Frontal cortex (tissue), 4 donors: ENCODE data around the gene ALX3. TPM values are rescaled to one million over a fixed set of nuclear protein-coding genes. Genes with fewer than 3 reads are reported as not detected.

Experiments used
- DNase-seq, 2 donors: peaks; one replicate each; pipeline ENCODE4 v3.0.0; 2012; ENCODE audit warnings: low spot score in 2 of 2
- FAIRE-seq: peaks from 2 replicates; lab custom pipeline; 2012; peaks lifted over from hg19 to GRCh38; lab: Jason Lieb, UNC
- total RNA-seq: library from RNA; depleted of rRNA; stranded (reverse); fragments of >200 nt; gene quantifications from one replicate; pipeline ENCODE4 v1.2.3, GENCODE V29; 2014
- donor health status: control.
- donor health status: control.
- donor health status: control.

ALX3 gene
- total RNA-seq, result 0.41 TPM

- DNase-seq (no peak), FAIRE-seq (no peak)
Measured at GRCh38 chr1:110070671-110071242, at the start of gene ALX3. TSS of gene ALX3 (minus strand) at chr1:110070672. CDS start at chr1:110070612, 60 bp downstream.

GRCh38 chr1:110119843-110120242, 49.4 kb upstream of the ALX3 start:
- FAIRE-seq (no peak), DNase-seq (no peak)

GRCh38 chr1:110118636-110119396, 48.3 kb upstream of the ALX3 start:
- no peak for FAIRE-seq
- DNase-seq, result no peak

GRCh38 chr1:110114784-110115183, 44.3 kb upstream of the ALX3 start:
- DNase-seq (no peak), FAIRE-seq (no peak)

- no peak for FAIRE-seq
- DNase-seq, result no peak
Measured at GRCh38 chr1:110114173-110114572, 43.7 kb upstream of the ALX3 start.

GRCh38 chr1:110113551-110113950, 43.1 kb upstream of the ALX3 start:
- FAIRE-seq, result no peak
- no peak for DNase-seq

GRCh38 chr1:110112656-110113055, 42.2 kb upstream of the ALX3 start:
- FAIRE-seq, result no peak
- DNase-seq, result no peak

GRCh38 chr1:110112143-110112542, 41.7 kb upstream of the ALX3 start, which contains the start of gene UBL4B:
TSS of gene UBL4B (plus strand) at chr1:110112443. CDS start at chr1:110112535, 92 bp downstream.
- FAIRE-seq (no peak), DNase-seq (no peak)

- no peak for FAIRE-seq
- no peak for DNase-seq
Measured at GRCh38 chr1:110111081-110111480, 40.6 kb upstream of the ALX3 start.

- no peak for DNase-seq
- no peak for FAIRE-seq
Measured at GRCh38 chr1:110107867-110108469, 37.5 kb upstream of the ALX3 start.

- FAIRE-seq (no peak), DNase-seq (peak; percentile 57 to 87)
Measured at GRCh38 chr1:110106013-110106941, 35.8 kb upstream of the ALX3 start.

- DNase-seq, result no peak
- no peak for FAIRE-seq
Measured at GRCh38 chr1:110102081-110102480, 31.6 kb upstream of the ALX3 start.

GRCh38 chr1:110100335-110100734, 29.9 kb upstream of the ALX3 start:
- FAIRE-seq (no peak), DNase-seq (no peak)

- FAIRE-seq, result no peak
- DNase-seq, result no peak
Measured at GRCh38 chr1:110098222-110099026, 28.0 kb upstream of the ALX3 start.

- DNase-seq (no peak), FAIRE-seq (no peak)
Measured at GRCh38 chr1:110097507-110098221, 27.2 kb upstream of the ALX3 start.

GRCh38 chr1:110094931-110095654, 24.6 kb upstream of the ALX3 start:
- FAIRE-seq, result no peak

GRCh38 chr1:110092991-110093390, 22.5 kb upstream of the ALX3 start:
- no peak for DNase-seq
- no peak for FAIRE-seq

More at GRCh38 chr1:110094931-110095654, 24.6 kb upstream of the ALX3 start:
- DNase-seq, result no peak

- DNase-seq (no peak), FAIRE-seq (no peak)
Measured at GRCh38 chr1:110091791-110092190, 21.3 kb upstream of the ALX3 start.
